A549 (cell line): ENCODE results near the gene MAPK8IP3. TPM values are rescaled to one million over a fixed set of nuclear protein-coding genes. Genes with fewer than 3 reads are reported as not detected.

ENCODE experiments used
- ATAC-seq, 2 experiments: fragments of 200-7000 bp in 1 of 2; fragments of >200 bp in 1 of 2; cut with Nextera tagmentation in 1 of 2; cut with Tn5 transposase in 1 of 2; 3 replicates each; pipeline versions ENCODE4 v1.8.0 to v1.9.1; 2018 to 2020; ENCODE audit warnings: mild to moderate bottlenecking in 1 of 2, moderate library complexity in 1 of 2
- CTCF ChIA-PET: fragments of 300-600 bp; sonication (Branson Sonifier 250); formaldehyde crosslinking; extraction: SDS; loops from one replicate; lab custom pipeline; 2021; ENCODE audit warnings: antibody characterized with exemption, inconsistent platforms; lab: Yijun Ruan, JAX
- POLR2A ChIA-PET: fragments of 350-600 bp; formaldehyde crosslinking; extraction: SDS; loops from one replicate; lab custom pipeline; 2021; ENCODE audit warnings: antibody characterized with exemption, inconsistent platforms; lab: Yijun Ruan, JAX
- DNase-seq, 2 experiments: peaks; one replicate each; pipeline versions ENCODE4 v3.0.0 to v3.0.0-alpha.2; 2011 to 2016; ENCODE audit warnings: low read depth in 1 of 2, low spot score in 1 of 2
- FAIRE-seq: peaks from 2 replicates; lab custom pipeline; 2011; peaks lifted over from hg19 to GRCh38; lab: Jason Lieb, UNC
- H3K27ac ChIP-seq, 2 experiments: fragments of >200 bp; sonication (Bioruptor Twin); formaldehyde crosslinking; 3 replicates each; pipeline ENCODE4 v1.5.1; 2016 to 2017
- H3K4me1 ChIP-seq: fragments of >200 bp; sonication (Bioruptor Twin); formaldehyde crosslinking; 3 replicates; pipeline ENCODE4 v1.6.1; 2016
- H3K4me2 ChIP-seq: fragments of >200 bp; sonication (Bioruptor Twin); formaldehyde crosslinking; 3 replicates; pipeline ENCODE4 v1.6.1; 2016
- H3K4me3 ChIP-seq: fragments of >200 bp; sonication (Bioruptor Twin); formaldehyde crosslinking; 3 replicates; pipeline ENCODE4 v1.5.1; 2016
- H3K9me3 ChIP-seq: fragments of >200 bp; sonication (Bioruptor Twin); formaldehyde crosslinking; 3 replicates; pipeline ENCODE4 v1.6.1; 2016
- BCL3 ChIP-seq: fragments of >200 bp; sonication (Bioruptor Twin); formaldehyde crosslinking; IDR thresholded peaks from 3 replicates; pipeline ENCODE4 v1.6.1; 2016
- CHD4 ChIP-seq: fragments of 200-600 bp; sonication (generic); IDR thresholded peaks from 2 replicates; pipeline ENCODE4 v1.6.1; 2016; ENCODE audit warnings: antibody characterized with exemption, mild to moderate bottlenecking, borderline replicate concordance
- EP300 ChIP-seq, 2 experiments: fragments of >200 bp; sonication (Bioruptor Twin); formaldehyde crosslinking; IDR thresholded peaks; 2 replicates in 1 of 2; 3 replicates in 1 of 2; pipeline ENCODE4 v1.6.1; 2016 to 2017
- ESRRA ChIP-seq: fragments of 150-350 bp; IDR thresholded peaks from 2 replicates; pipeline ENCODE4 v1.6.1; 2014; ENCODE audit warnings: mild to moderate bottlenecking, low read length, borderline replicate concordance
- HMGXB4 ChIP-seq: fragments of 250-450 bp; sonication (Bioruptor Pico); IDR thresholded peaks from 2 replicates; pipeline ENCODE4 v1.5.0; 2021; ENCODE audit warnings: mild to moderate bottlenecking, moderate library complexity, borderline replicate concordance
- HOXA7 ChIP-seq: fragments of 250-450 bp; sonication (Bioruptor Pico); IDR thresholded peaks from 2 replicates; pipeline ENCODE4 v1.5.0; 2020; ENCODE audit warnings: mild to moderate bottlenecking, moderate library complexity
- JUN ChIP-seq, 2 experiments: fragments of >200 bp; sonication (Bioruptor Twin); formaldehyde crosslinking; IDR thresholded peaks; 2 replicates in 1 of 2; 3 replicates in 1 of 2; pipeline ENCODE4 v1.6.1; 2016 to 2017
- KDM5A ChIP-seq: fragments of 200-600 bp; sonication (generic); IDR thresholded peaks from 2 replicates; pipeline ENCODE4 v1.6.1; 2016; ENCODE audit warnings: antibody characterized with exemption, mild to moderate bottlenecking
- MAFK ChIP-seq: fragments of 450-650 bp; IDR thresholded peaks from 2 replicates; pipeline ENCODE4 v1.6.1; 2014; ENCODE audit not compliant: partially characterized antibody
- MAX ChIP-seq: IDR thresholded peaks from 2 replicates; pipeline ENCODE4 v1.6.1; 2012
- MAZ ChIP-seq: fragments of 150-350 bp; IDR thresholded peaks from 2 replicates; pipeline ENCODE4 v1.6.1; 2014; ENCODE audit warnings: antibody characterized with exemption, low read depth, low read length, borderline replicate concordance
- NPAS2 ChIP-seq: fragments of 250-450 bp; sonication (Bioruptor Pico); IDR thresholded peaks from 2 replicates; pipeline ENCODE4 v1.8.0; 2022; ENCODE audit warnings: mild to moderate bottlenecking, moderate library complexity, borderline replicate concordance
- NR3C1 ChIP-seq: fragments of >200 bp; sonication (Bioruptor Twin); formaldehyde crosslinking; IDR thresholded peaks from 3 replicates; pipeline ENCODE4 v1.6.1; 2017
- PHF8 ChIP-seq: fragments of 200-600 bp; sonication (generic); IDR thresholded peaks from 2 replicates; pipeline ENCODE4 v1.6.1; 2016; ENCODE audit warnings: low read depth, mild to moderate bottlenecking, antibody characterized with exemption, moderate library complexity, borderline replicate concordance
- POLR2A ChIP-seq: IDR thresholded peaks from 2 replicates; pipeline ENCODE4 v1.6.1; 2012; ENCODE audit warnings: mild to moderate bottlenecking, low read length
- RARB ChIP-seq: fragments of 250-450 bp; sonication (Bioruptor Pico); IDR thresholded peaks from 2 replicates; pipeline ENCODE4 v1.8.0; 2021; ENCODE audit warnings: mild to moderate bottlenecking, moderate library complexity
- RFX5 ChIP-seq: fragments of 450-650 bp; IDR thresholded peaks from 2 replicates; pipeline ENCODE4 v1.7.1; 2014; ENCODE audit warnings: antibody characterized with exemption, mild to moderate bottlenecking, moderate library complexity
- SREBF2 ChIP-seq: fragments of 450-650 bp; IDR thresholded peaks from 2 replicates; pipeline ENCODE4 v1.6.1; 2014; ENCODE audit warnings: mild to moderate bottlenecking, moderate library complexity
- TP53 ChIP-seq: fragments of 250-450 bp; sonication (Bioruptor Pico); IDR thresholded peaks from 2 replicates; pipeline ENCODE4 v1.5.0; 2021; ENCODE audit warnings: mild to moderate bottlenecking, moderate library complexity
- ZNF302 ChIP-seq: fragments of 250-450 bp; sonication (Bioruptor Pico); IDR thresholded peaks from 2 replicates; pipeline ENCODE4 v1.9.0; 2021; ENCODE audit warnings: inconsistent platforms, mild to moderate bottlenecking, moderate library complexity
- WGBS: methylation state at CpG from one replicate; pipeline ENCODE4 v1.1.6; 2017; ENCODE audit errors: missing lambda C conversion rate; 5-methylcytosine and 5-hydroxymethylcytosine counted together
- polyA plus RNA-seq, 4 experiments: library from polyadenylated mRNA; depleted of rRNA in 3 of 4; stranded (reverse); fragments of >200 nt; fragmentation: RNase III in 1 of 4; extraction: RNeasy Plus Mini Kit Qiagen cat#74134 plus additional on column Dnase treatment in 1 of 4; gene quantifications; 2 replicates in 3 of 4; 3 replicates in 1 of 4; pipeline ENCODE4 v1.2.3, GENCODE V29; 2011 to 2017
- TF ChIP-seq, protein P1 (sequence below): fragments of 450-650 bp; IDR thresholded peaks from 2 replicates; pipeline ENCODE4 v1.6.1; 2014; ENCODE audit warnings: antibody characterized with exemption
- TF ChIP-seq, protein P2 (sequence below): fragments of >200 bp; sonication (Bioruptor Twin); formaldehyde crosslinking; IDR thresholded peaks from 2 replicates; pipeline ENCODE4 v1.6.1; 2016

MAPK8IP3 gene
- polyA plus RNA-seq, 2 of the 4 experiments (the other 2 are of a cell fraction) = 12.0 to 53.3 TPM

DNA sequence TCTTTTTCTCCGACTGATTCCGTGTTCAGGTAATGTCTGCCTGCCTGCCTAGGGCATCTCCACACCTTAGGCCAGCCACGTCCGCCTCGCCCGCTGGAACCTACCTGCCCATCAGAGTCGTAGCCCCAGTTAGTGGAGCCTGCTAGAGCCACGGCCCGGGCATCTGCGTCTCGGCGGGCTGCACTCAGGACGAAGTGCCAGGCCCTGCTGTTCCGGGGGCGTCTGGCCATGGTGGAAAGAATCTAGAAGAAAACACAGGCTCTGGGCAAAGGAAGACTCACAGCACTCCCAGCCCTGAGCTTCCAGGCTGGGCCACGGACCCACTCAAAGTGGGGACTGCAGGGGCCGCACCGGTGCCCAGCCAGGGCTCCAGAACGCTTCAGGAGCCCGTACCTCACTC lies 75.3 kb downstream of the MAPK8IP3 start:
- H3K9me3 ChIP-seq = no peaks in the 10 kb centered on the region
- 85% methylated on average over 18 of the region's 20 CpGs for WGBS
- ChIA-PET POLR2A (interaction anchor here (2.0 kb wide), 1 partner anchor 10 kb away, joined by 46 read pairs; the partner anchor contains the start of genes EME2, MRPS34 and NME3), CTCF (interaction anchor here (0.7 to 2.9 kb wide), 4 partner anchors 10 to 148 kb away, joined by 3 to 15 read pairs (median 6); partner anchors contain the start of genes EME2, MAPK8IP3, MRPS34 and NME3)
- peaks cover 22% of the 10 kb centered on the region; the same call in 2 of the 3 replicates for H3K4me1 ChIP-seq
- H3K4me3 ChIP-seq = peak overlapping the region; percentile 74
- peak overlapping the region; percentile 83 for H3K4me2 ChIP-seq
- H3K27ac ChIP-seq = peak overlapping the region; percentile 65 to 90; a peak in 5 of 6 replicates
- FAIRE-seq (no peak), DNase-seq (no peak), ATAC-seq (no peak)
- no peak for TF ChIP-seq JUN (IDR thresholded peaks at IDR 0.05)
- TF ChIP-seq, protein P1, sequence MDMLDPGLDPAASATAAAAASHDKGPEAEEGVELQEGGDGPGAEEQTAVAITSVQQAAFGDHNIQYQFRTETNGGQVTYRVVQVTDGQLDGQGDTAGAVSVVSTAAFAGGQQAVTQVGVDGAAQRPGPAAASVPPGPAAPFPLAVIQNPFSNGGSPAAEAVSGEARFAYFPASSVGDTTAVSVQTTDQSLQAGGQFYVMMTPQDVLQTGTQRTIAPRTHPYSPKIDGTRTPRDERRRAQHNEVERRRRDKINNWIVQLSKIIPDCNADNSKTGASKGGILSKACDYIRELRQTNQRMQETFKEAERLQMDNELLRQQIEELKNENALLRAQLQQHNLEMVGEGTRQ = no peak
- no peak for TF ChIP-seq MAFK
- TF ChIP-seq CHD4 = no peak
- TF ChIP-seq RARB (CRISPR knock-in tag) = no peak
- no peak for TF ChIP-seq ESRRA
- TF ChIP-seq RFX5 = no peak
- TF ChIP-seq NR3C1 = no peak

GRCh38 chr16:1781758-1782407 lies 75.9 kb downstream of the MAPK8IP3 start:
- DNase-seq (peak in 1 of 2 experiments; percentile 35), ATAC-seq (peak in 1 of 2 experiments; percentile 20; a peak in 4 of 6 replicates), FAIRE-seq (no peak)
- ChIA-PET CTCF (interaction anchor here (0.7 to 2.9 kb wide), 7 partner anchors 10 to 147 kb away, joined by 3 to 15 read pairs (median 4); partner anchors contain the start of genes EME2, FAHD1, HAGH and MAPK8IP3), POLR2A (interaction anchor here (0.9 to 2.0 kb wide), 13 partner anchors 10 to 403 kb away, joined by 3 to 46 read pairs (median 6); partner anchors contain the start of genes CRAMP1, EME2, FAHD1 and HAGH)
- Histone ChIP-seq H3K27ac (peak overlapping the region; percentile 65 to 90), H3K9me3 (no peaks in the 10 kb centered on the region), H3K4me2 (peak overlapping the region; percentile 83), H3K4me1 (peaks cover 22% of the 10 kb centered on the region; the same call in 2 of the 3 replicates), H3K4me3 (peak overlapping the region; percentile 74)
- 5% methylated on average over 43 of the region's 70 CpGs for WGBS
- no peak for TF ChIP-seq NPAS2 (CRISPR knock-in tag)
- TF ChIP-seq TP53 (CRISPR knock-in tag) = peak; percentile 70; the same call in 1 of the 2 replicates
- TF ChIP-seq PHF8 = peak; percentile 35; the same call in 1 of the 2 replicates
- peak; percentile 23; the same call in 1 of the 2 replicates for TF ChIP-seq POLR2A
- TF ChIP-seq BCL3 = 0 out of 3 replicates have a peak, but pooled peaks have one; percentile 34
- TF ChIP-seq ZNF302 (CRISPR knock-in tag) = no peak
- TF ChIP-seq MAZ = no peak
- TF ChIP-seq MAX = 0 out of 2 replicates have a peak, but pooled peaks have one; percentile 10
- 0 out of 2 replicates have a peak, but pooled peaks have one; percentile 41 for TF ChIP-seq KDM5A

- peak within 1 kb of the TSS; percentile 92 for H3K4me2 ChIP-seq
- 0% methylated on average over 19 of the region's 102 CpGs for WGBS
- no peaks in the 10 kb centered on the region for H3K9me3 ChIP-seq
- ChIA-PET CTCF (interaction anchor here (0.8 to 2.9 kb wide), 9 partner anchors 9 to 147 kb away, joined by 3 to 15 read pairs (median 4); partner anchors contain the start of genes EME2, FAHD1, HAGH and IGFALS), POLR2A (interaction anchor here (0.7 to 2.0 kb wide), 15 partner anchors 9 to 404 kb away, joined by 3 to 46 read pairs (median 5); partner anchors contain the start of genes CRAMP1, EME2, FAHD1 and HAGH)
- peak within 1 kb of the TSS; percentile 80 for H3K4me3 ChIP-seq
- H3K4me1 ChIP-seq = peaks cover 22% of the 10 kb centered on the region; the same call in 2 of the 3 replicates
- peak; percentile 98 for FAIRE-seq
- DNase-seq = peak; percentile 99 to 100
- H3K27ac ChIP-seq = peak within 1 kb of the TSS; percentile 82 to 92
- ATAC-seq = peak; percentile 84 to 93
- TF ChIP-seq EP300 (IDR thresholded peaks at IDR 0.05) (no peak), SREBF2 (no peak), HMGXB4 (CRISPR knock-in tag) (no peak), TP53 (CRISPR knock-in tag) (no peak), HOXA7 (CRISPR knock-in tag) (no peak), JUN (IDR thresholded peaks at IDR 0.05) (peak; percentile 34 to 65; a peak in 1 of 5 replicates)
- TF ChIP-seq, protein P2, sequence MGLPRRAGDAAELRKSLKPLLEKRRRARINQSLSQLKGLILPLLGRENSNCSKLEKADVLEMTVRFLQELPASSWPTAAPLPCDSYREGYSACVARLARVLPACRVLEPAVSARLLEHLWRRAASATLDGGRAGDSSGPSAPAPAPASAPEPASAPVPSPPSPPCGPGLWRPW = no peak
- TF ChIP-seq, protein P1 = no peak
Measured at GRCh38 chr16:1782408-1783264, 76.6 kb downstream of the MAPK8IP3 start, which contains the start of the genes NUBP2 and SPSB3. Gene NUBP2, plus strand, starts transcription at chr16:1782960. Its CDS starts 61 bp downstream, at chr16:1783021. Gene SPSB3, minus strand, starts transcription at chr16:1782571. Its CDS starts 1,088 bp downstream, at chr16:1781483.
